Measurements from ENCODE around the gene PRICKLE4. TPM values are rescaled to one million over a fixed set of nuclear protein-coding genes. Genes with fewer than 3 reads are reported as not detected.

The PRICKLE4 gene
- total RNA-seq, 1 donor from 2014 or later = 15.5 TPM

DNA sequence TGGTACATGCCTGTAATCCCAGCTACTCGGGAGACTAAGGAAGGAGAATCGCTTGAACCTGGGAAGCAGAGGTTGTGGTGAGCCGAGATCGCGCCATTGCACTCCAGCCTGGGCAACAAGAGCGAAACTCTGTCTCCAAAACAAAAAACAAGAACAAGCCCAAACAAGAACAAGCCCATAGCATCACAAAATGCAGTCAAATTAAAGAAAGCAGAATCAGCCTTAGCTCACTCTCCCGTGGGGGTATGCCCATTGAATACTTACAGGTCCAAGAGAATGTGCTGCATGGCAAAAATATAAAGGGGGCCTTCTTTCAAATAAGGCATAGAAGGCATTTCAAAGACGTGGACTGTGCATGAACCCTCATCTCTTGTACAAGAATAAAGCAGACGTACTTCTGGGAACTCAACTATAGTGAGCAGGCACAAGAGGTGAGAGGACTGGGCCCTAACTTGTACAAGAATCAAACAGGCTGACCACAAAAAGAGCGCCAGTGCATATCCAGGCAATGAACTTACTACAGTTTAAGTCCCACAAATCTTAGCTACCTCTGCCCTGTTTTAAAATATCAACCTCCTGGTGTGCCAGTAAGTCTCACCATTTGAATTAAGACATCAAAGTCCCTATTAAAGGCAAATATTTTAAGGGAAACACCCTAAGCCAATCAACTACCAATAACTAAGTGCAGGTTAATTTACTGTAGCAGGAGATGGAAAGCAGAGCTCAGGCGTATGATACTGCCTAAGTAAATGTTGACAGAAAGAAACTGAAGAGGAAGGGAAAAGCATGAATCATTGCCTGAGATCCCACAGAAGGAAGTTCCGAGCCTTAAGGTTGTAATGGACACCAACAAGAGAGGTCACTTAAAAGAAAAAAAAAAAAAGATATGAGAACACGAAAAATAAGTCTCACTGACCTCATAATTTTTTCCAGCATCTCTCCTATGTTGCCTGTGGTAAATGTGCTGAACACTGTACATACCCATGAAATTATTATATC is 44.3 kb downstream of the PRICKLE4 start:
- intact Hi-C loops (cut with DNase I) = no loop called here
- Histone ChIP-seq H3K36me3 (no peaks in the 10 kb centered on the region), H3K4me3 (no peak overlapping the region), H3K27me3 (no peaks in the 10 kb centered on the region), H3K27ac (no peak overlapping the region), H3K9me3 (no peaks in the 10 kb centered on the region), H3K4me1 (no peaks in the 10 kb centered on the region)
- TF ChIP-seq CTCF (IDR thresholded peaks at IDR 0.05) = no peak
- no peak for DNase-seq (ENCODE audit: low spot score in 2 of 2)

- TF ChIP-seq CTCF (IDR thresholded peaks at IDR 0.05) = no peak
- H3K4me3 ChIP-seq = no peak overlapping the region
- H3K27ac ChIP-seq = no peak overlapping the region
- no peaks in the 10 kb centered on the region for H3K27me3 ChIP-seq
- intact Hi-C loops (cut with DNase I) = no loop called here
- no peak for DNase-seq (ENCODE audit: low spot score in 2 of 2)
- no peaks in the 10 kb centered on the region for H3K36me3 ChIP-seq
- no peaks in the 10 kb centered on the region for H3K9me3 ChIP-seq
- no peaks in the 10 kb centered on the region for H3K4me1 ChIP-seq
These were observed 45.9 kb downstream of the PRICKLE4 start for GRCh38 chr6:41826343-41827022.

DNA sequence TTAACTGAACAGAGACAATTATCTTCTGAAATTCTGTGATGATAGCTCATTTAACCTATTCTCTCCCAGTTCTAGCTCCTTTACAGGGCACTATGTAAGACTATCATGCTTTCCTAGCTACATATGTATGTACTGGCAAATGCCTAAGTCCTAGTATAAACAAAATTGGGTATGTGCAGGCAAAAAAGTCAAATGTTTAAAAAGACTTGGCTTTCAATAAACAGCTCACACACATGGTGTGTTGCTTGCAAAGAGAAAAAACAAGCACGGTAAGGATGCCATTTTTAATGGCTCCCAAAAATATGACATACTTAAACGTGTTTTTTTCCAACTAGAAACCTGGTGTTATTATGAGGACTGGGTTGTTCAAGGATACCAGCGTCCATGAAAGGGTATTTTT is 51.7 kb downstream of the PRICKLE4 start:
- H3K27me3 ChIP-seq = no peaks in the 10 kb centered on the region
- no peaks in the 10 kb centered on the region for H3K9me3 ChIP-seq
- no peak overlapping the region for H3K27ac ChIP-seq
- no peak overlapping the region for H3K4me3 ChIP-seq
- intact Hi-C loops (cut with DNase I) = no loop called here
- H3K4me1 ChIP-seq = no peaks in the 10 kb centered on the region
- TF ChIP-seq CTCF (IDR thresholded peaks at IDR 0.05) = no peak
- no peak for DNase-seq (ENCODE audit: low spot score in 2 of 2)
- H3K36me3 ChIP-seq = no peaks in the 10 kb centered on the region

DNA sequence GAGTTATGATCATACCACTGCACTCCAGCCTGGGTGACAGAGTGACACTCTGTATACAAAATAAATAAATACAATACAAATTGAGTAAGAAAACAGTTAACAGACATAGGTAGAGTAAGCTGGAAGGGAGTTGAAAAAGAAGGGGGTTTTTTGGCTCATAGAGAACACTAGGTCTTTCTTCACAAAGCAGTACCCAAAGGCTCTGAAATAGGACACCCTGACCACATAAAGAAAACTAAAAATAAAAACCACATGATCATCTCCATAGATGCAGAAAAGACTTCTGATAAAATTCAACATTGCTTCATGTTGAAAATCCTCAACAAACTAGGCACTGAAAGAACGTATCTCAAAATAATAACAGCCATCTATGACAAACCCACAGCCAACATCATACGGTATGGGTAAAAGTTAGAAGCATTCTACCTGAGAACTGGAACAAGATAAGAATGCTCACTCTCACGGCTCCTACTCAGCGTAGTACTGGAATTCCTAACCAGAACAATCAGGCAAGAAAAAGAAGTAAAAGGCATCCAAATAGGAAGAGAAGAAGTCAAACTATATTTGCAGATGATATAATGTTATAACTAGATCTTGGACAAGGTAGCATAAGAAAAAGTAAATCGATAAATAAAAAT is 55.6 kb downstream of the PRICKLE4 start:
- Histone ChIP-seq H3K36me3 (no peaks in the 10 kb centered on the region), H3K9me3 (no peaks in the 10 kb centered on the region), H3K4me3 (no peak overlapping the region), H3K4me1 (no peaks in the 10 kb centered on the region), H3K27ac (no peak overlapping the region), H3K27me3 (no peaks in the 10 kb centered on the region)
- intact Hi-C loops (cut with DNase I) = no loop called here
- no peak for DNase-seq (ENCODE audit: low spot score in 2 of 2)
- TF ChIP-seq CTCF (IDR thresholded peaks at IDR 0.05) = no peak

DNA sequence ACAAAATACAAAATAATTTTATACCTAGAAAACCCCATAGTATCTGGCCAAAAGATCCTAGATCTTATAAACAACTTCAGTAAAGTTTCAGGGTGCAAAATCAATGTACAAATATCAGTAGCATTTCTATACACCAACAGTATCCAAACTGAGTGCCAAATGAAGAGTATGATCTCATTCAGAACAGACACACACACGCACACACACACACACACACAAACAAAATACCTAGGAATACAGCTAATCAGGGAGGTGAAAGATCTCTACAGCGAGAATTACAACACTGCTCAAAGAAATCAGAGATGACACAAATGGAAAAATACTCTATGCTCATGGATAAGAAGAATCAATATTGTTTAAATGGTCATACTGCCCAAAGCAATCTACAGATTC is 56.1 kb downstream of the PRICKLE4 start:
- no peaks in the 10 kb centered on the region for H3K36me3 ChIP-seq
- H3K27me3 ChIP-seq = no peaks in the 10 kb centered on the region
- intact Hi-C loops (cut with DNase I) = no loop called here
- no peak for TF ChIP-seq CTCF (IDR thresholded peaks at IDR 0.05)
- H3K27ac ChIP-seq = no peak overlapping the region
- H3K9me3 ChIP-seq = no peaks in the 10 kb centered on the region
- no peak for DNase-seq (ENCODE audit: low spot score in 2 of 2)
- no peaks in the 10 kb centered on the region for H3K4me1 ChIP-seq
- H3K4me3 ChIP-seq = no peak overlapping the region

Other genes starting within 250 kb of the PRICKLE4 start
- 19.5 TPM for gene FOXP4, start 234.4 kb upstream of the PRICKLE4 start, total RNA-seq
- 94.7 TPM for gene MDFI, start 142.3 kb upstream of the PRICKLE4 start, total RNA-seq
- 18.6 TPM for gene TFEB, start 45.2 kb upstream of the PRICKLE4 start, total RNA-seq
- gene PGC, start 33.4 kb upstream of the PRICKLE4 start, total RNA-seq = 0.53 TPM
- gene FRS3, start 882 bp upstream of the PRICKLE4 start, total RNA-seq = 26.0 TPM
- 79.9 TPM for gene TOMM6, start 6.9 kb downstream of the PRICKLE4 start, total RNA-seq
- gene USP49, start 114.6 kb downstream of the PRICKLE4 start, total RNA-seq = 8.7 TPM
- 13.5 TPM for gene MED20, start 140.4 kb downstream of the PRICKLE4 start, total RNA-seq
- 1.6 TPM for gene BYSL, start 140.7 kb downstream of the PRICKLE4 start, total RNA-seq
- 130 TPM for gene CCND3, start 161.0 kb downstream of the PRICKLE4 start, total RNA-seq

Measured in ascending aorta (tissue), 2 donors.